HEK293T (cell line): ENCODE data around the gene DUSP6.

Experiments
- CTCF ChIA-PET: fragments of 350-600 bp; formaldehyde crosslinking; extraction: SDS; loops from one replicate; lab custom pipeline; 2021; ENCODE audit warnings: antibody characterized with exemption, inconsistent platforms; lab: Yijun Ruan, JAX
- POLR2A ChIA-PET: fragments of 350-600 bp; formaldehyde crosslinking; extraction: SDS; loops from one replicate; lab custom pipeline; 2020; ENCODE audit warnings: antibody characterized with exemption, inconsistent platforms; lab: Yijun Ruan, JAX
- DNase-seq: peaks from one replicate; pipeline ENCODE4 v3.0.0; 2012; ENCODE audit warnings: mixed read lengths; ENCODE audit errors: extremely low spot score
- ARNT ChIP-seq: fragments of 450-650 bp; IDR thresholded peaks from 2 replicates; pipeline ENCODE4 v1.6.1; 2017; ENCODE audit warnings: mild to moderate bottlenecking
- BHLHE40 ChIP-seq: fragments of 450-650 bp; IDR thresholded peaks from 2 replicates; pipeline ENCODE4 v1.6.1; 2016; ENCODE audit warnings: mild to moderate bottlenecking, moderate library complexity, borderline replicate concordance
- CTBP1 ChIP-seq: fragments of 450-650 bp; IDR thresholded peaks from 2 replicates; pipeline ENCODE4 v1.6.1; 2016; ENCODE audit warnings: borderline replicate concordance
- ELF4 ChIP-seq: fragments of 450-650 bp; IDR thresholded peaks from 2 replicates; pipeline ENCODE4 v1.6.1; 2017; ENCODE audit warnings: antibody characterized with exemption
- FOXA1 ChIP-seq: fragments of 450-650 bp; IDR thresholded peaks from 2 replicates; pipeline ENCODE4 v1.6.1; 2016; ENCODE audit warnings: mild to moderate bottlenecking
- FOXK2 ChIP-seq: fragments of 450-650 bp; IDR thresholded peaks from 2 replicates; pipeline ENCODE4 v1.6.1; 2016; ENCODE audit warnings: mild to moderate bottlenecking
- FOXM1 ChIP-seq: fragments of 450-650 bp; IDR thresholded peaks from 2 replicates; pipeline ENCODE4 v1.6.1; 2017; ENCODE audit warnings: mild to moderate bottlenecking, borderline replicate concordance
- HDGF ChIP-seq: fragments of 450-650 bp; IDR thresholded peaks from 2 replicates; pipeline ENCODE4 v1.6.1; 2017; ENCODE audit warnings: antibody characterized with exemption, borderline replicate concordance
- L3MBTL2 ChIP-seq: fragments of 450-650 bp; conservative IDR thresholded peaks from 2 replicates; pipeline ENCODE4 v1.6.1; 2016; ENCODE audit warnings: mild to moderate bottlenecking
- LEF1 ChIP-seq: fragments of 450-650 bp; IDR thresholded peaks from 2 replicates; pipeline ENCODE4 v1.6.1; 2017; ENCODE audit warnings: mild to moderate bottlenecking, borderline replicate concordance
- NFRKB ChIP-seq: fragments of 450-650 bp; IDR thresholded peaks from 2 replicates; pipeline ENCODE4 v1.6.1; 2016; ENCODE audit warnings: mild to moderate bottlenecking, moderate library complexity
- PKNOX1 ChIP-seq: fragments of 450-650 bp; IDR thresholded peaks from 2 replicates; pipeline ENCODE4 v1.6.1; 2016
- SP1 ChIP-seq: fragments of 450-650 bp; IDR thresholded peaks from 2 replicates; pipeline ENCODE4 v1.6.1; 2017
- SUZ12 ChIP-seq: fragments of 450-650 bp; IDR thresholded peaks from 2 replicates; pipeline ENCODE4 v1.6.1; 2016; ENCODE audit warnings: mild to moderate bottlenecking
- TARDBP ChIP-seq: fragments of 450-650 bp; IDR thresholded peaks from 2 replicates; pipeline ENCODE4 v1.6.1; 2016
- ZNF384 ChIP-seq: fragments of 450-650 bp; IDR thresholded peaks from 2 replicates; pipeline ENCODE4 v1.6.1; 2016

DUSP6 gene

GRCh38 chr12:89346741-89347324, 5.5 kb downstream of the DUSP6 start:
- CTCF ChIA-PET: interaction anchor here (0.6 to 0.7 kb wide), 2 partner anchors 61 to 85 kb away, joined by 3 read pairs; no protein-coding TSS in a partner anchor
- POLR2A ChIA-PET: no interaction called here
- no peak for DNase-seq
- no peak for TF ChIP-seq PKNOX1
- TF ChIP-seq CTBP1: no peak
- no peak for TF ChIP-seq TARDBP
- no peak for TF ChIP-seq SUZ12
- no peak for TF ChIP-seq BHLHE40
- no peak for TF ChIP-seq L3MBTL2
- no peak for TF ChIP-seq NFRKB

GRCh38 chr12:89345830-89346740, 6.2 kb downstream of the DUSP6 start:
- ChIA-PET CTCF (interaction anchor here (0.6 to 0.7 kb wide), 3 partner anchors 60 to 470 kb away, joined by 3 read pairs; no protein-coding TSS in a partner anchor), POLR2A (no interaction called here)
- TF ChIP-seq ELF4 (no peak), SUZ12 (no peak), PKNOX1 (no peak), L3MBTL2 (no peak), ARNT (no peak), FOXA1 (no peak), HDGF (no peak), CTBP1 (no peak), ZNF384 (no peak)
- DNase-seq: no peak

- TF ChIP-seq CTBP1: no peak
- no peak for TF ChIP-seq PKNOX1
- TF ChIP-seq SP1: no peak
- TF ChIP-seq NFRKB: no peak
- no peak for TF ChIP-seq LEF1
- no peak for TF ChIP-seq HDGF
- no peak for TF ChIP-seq ARNT
- no peak for TF ChIP-seq L3MBTL2
- TF ChIP-seq FOXM1: no peak
- TF ChIP-seq SUZ12: no peak
- TF ChIP-seq ZNF384: no peak
- TF ChIP-seq FOXK2: no peak
- no peak for TF ChIP-seq FOXA1
- TF ChIP-seq ELF4: no peak
- no peak for TF ChIP-seq BHLHE40
- TF ChIP-seq TARDBP: no peak
- CTCF ChIA-PET: no interaction called here
Measured at GRCh38 chr12:89345376-89345775, 6.9 kb downstream of the DUSP6 start.

GRCh38 chr12:89344862-89345202, 7.5 kb downstream of the DUSP6 start:
- POLR2A ChIA-PET: no interaction called here
- DNase-seq: no peak
- TF ChIP-seq ZNF384 (no peak), FOXK2 (no peak), FOXM1 (no peak), LEF1 (no peak), NFRKB (no peak), L3MBTL2 (no peak)
- CTCF ChIA-PET: no interaction called here

More at GRCh38 chr12:89345376-89345775, 6.9 kb downstream of the DUSP6 start:
- POLR2A ChIA-PET: no interaction called here
- DNase-seq: no peak

GRCh38 chr12:89344043-89344861, 8.0 kb downstream of the DUSP6 start:
- CTCF ChIA-PET: no interaction called here
- TF ChIP-seq HDGF: no peak
- DNase-seq: no peak
- POLR2A ChIA-PET: no interaction called here

GRCh38 chr12:89343127-89343526, 9.2 kb downstream of the DUSP6 start:
- no peak for DNase-seq
- CTCF ChIA-PET: no interaction called here
- no peak for TF ChIP-seq SUZ12
- TF ChIP-seq TARDBP: no peak
- TF ChIP-seq ARNT: no peak
- TF ChIP-seq PKNOX1: no peak
- TF ChIP-seq L3MBTL2: no peak
- TF ChIP-seq SP1: no peak
- POLR2A ChIA-PET: no interaction called here
